MM.1S (cell line): ENCODE data around the gene CRADD.

Experiments used
- EZH2 ChIP-seq: fragments of 300-600 bp; sonication (generic); optimal IDR thresholded peaks from 2 replicates; pipeline ENCODE3; 2017; ENCODE audit warnings: low read depth, mild to moderate bottlenecking, antibody characterized with exemption, low read length, mixed read lengths
- EZH2phosphoT487 ChIP-seq: fragments of 300-600 bp; sonication (generic); IDR thresholded peaks from 2 replicates; pipeline ENCODE4 v1.6.1; 2018; ENCODE audit warnings: antibody characterized with exemption, low read length
- TF ChIP-seq, protein P1 (sequence below): fragments of 300-600 bp; sonication (generic); IDR thresholded peaks from 2 replicates; pipeline ENCODE4 v1.5.1; 2016; ENCODE audit warnings: antibody characterized with exemption, low read length, mixed read lengths

DNA sequence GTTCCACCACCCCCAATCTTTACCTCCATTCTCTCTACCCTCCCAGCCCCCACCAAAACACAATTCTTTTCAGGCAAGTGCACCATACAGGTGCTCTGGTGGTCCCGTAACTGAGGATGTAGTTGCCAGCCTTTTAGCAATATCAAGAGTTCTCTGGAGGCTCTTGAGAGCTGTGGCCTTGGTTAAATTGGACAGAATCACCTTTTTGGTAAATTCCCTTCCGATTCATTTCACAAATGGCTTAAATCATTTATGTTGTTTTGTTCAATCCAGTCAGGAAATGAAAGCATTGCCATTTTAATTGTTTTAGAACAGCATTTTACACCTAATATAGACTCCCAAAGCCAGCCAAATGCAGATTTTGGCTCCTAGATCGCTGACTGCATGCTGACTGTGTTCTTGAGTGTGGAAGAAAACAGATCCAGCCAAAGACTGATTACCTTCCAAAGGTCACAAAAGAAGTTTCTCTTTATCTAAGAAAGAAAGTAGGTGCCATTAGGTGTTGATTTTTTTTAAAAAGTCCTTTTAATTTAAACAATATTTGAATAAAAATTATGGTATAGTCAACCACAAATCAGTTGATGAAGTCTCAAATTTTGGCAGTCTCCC is 25.6 kb downstream of the CRADD start:
- TF ChIP-seq, protein P1, sequence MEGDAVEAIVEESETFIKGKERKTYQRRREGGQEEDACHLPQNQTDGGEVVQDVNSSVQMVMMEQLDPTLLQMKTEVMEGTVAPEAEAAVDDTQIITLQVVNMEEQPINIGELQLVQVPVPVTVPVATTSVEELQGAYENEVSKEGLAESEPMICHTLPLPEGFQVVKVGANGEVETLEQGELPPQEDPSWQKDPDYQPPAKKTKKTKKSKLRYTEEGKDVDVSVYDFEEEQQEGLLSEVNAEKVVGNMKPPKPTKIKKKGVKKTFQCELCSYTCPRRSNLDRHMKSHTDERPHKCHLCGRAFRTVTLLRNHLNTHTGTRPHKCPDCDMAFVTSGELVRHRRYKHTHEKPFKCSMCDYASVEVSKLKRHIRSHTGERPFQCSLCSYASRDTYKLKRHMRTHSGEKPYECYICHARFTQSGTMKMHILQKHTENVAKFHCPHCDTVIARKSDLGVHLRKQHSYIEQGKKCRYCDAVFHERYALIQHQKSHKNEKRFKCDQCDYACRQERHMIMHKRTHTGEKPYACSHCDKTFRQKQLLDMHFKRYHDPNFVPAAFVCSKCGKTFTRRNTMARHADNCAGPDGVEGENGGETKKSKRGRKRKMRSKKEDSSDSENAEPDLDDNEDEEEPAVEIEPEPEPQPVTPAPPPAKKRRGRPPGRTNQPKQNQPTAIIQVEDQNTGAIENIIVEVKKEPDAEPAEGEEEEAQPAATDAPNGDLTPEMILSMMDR = no peak
- TF ChIP-seq EZH2 = no peak
- no peak for TF ChIP-seq EZH2phosphoT487
